IMR-90 (cell line): ENCODE measurements around the gene ZNF41. TPM values are rescaled to one million over a fixed set of nuclear protein-coding genes. Genes with fewer than 3 reads are reported as not detected.
A peak's percentile ranks its signal among the peaks of the same experiment; 100 is the strongest.

Experiments used
- ATAC-seq: fragments of 200-7000 bp; cut with Tn5 transposase; 2 replicates; pipeline ENCODE4 v1.9.1; 2020; ENCODE audit warnings: low read depth, mild to moderate bottlenecking, moderate library complexity
- BruUV-seq: library from RNA; stranded (reverse); fragments of 400-500 nt; replicated peaks from 2 replicates; lab custom pipeline; 2021; lab: Mats Ljungman, UMichigan
- CTCF ChIA-PET: fragments of 300-600 bp; formaldehyde crosslinking; extraction: SDS; loops from one replicate; lab custom pipeline; 2021; ENCODE audit warnings: antibody characterized with exemption; lab: Yijun Ruan, JAX
- POLR2A ChIA-PET: fragments of 300-600 bp; sonication (Branson Sonifier 250); formaldehyde crosslinking; loops from one replicate; lab custom pipeline; 2022; ENCODE audit warnings: antibody characterized with exemption; ENCODE audit not compliant: unreplicated experiment; lab: Charles Lee
- DNase-seq: peaks from one replicate; pipeline ENCODE4 v3.0.0; 2013
- H2AFZ ChIP-seq: replicated peaks from 2 replicates; pipeline ENCODE3; 2013; ENCODE audit warnings: low read length, mild to moderate bottlenecking; ENCODE audit not compliant: poor library complexity
- H2AK5ac ChIP-seq: 2 replicates; pipeline ENCODE4 v1.6.1; 2013; ENCODE audit warnings: low read depth, low read length, inconsistent platforms
- H2AK9ac ChIP-seq: replicated peaks from 2 replicates; pipeline ENCODE3; 2013; ENCODE audit warnings: mild to moderate bottlenecking, low read depth, low read length, moderate library complexity; ENCODE audit not compliant: poor library complexity
- H2BK120ac ChIP-seq: 2 replicates; pipeline ENCODE4 v1.6.1; 2013; ENCODE audit warnings: low read depth, low read length, inconsistent platforms
- H2BK15ac ChIP-seq: 3 replicates; pipeline ENCODE4 v1.6.1; 2013; ENCODE audit warnings: low read depth, low read length, inconsistent platforms
- H2BK20ac ChIP-seq: 2 replicates; pipeline ENCODE4 v1.6.1; 2013; ENCODE audit warnings: low read depth, mild to moderate bottlenecking, inconsistent platforms, low read length, moderate library complexity
- H2BK5ac ChIP-seq: 2 replicates; pipeline ENCODE4 v1.6.1; 2013; ENCODE audit warnings: mild to moderate bottlenecking, low read depth, low read length, inconsistent platforms; ENCODE audit not compliant: poor library complexity, severe bottlenecking
- H3K14ac ChIP-seq: replicated peaks from 2 replicates; pipeline ENCODE4 v1.6.1; 2013; ENCODE audit warnings: low read depth, low read length, inconsistent platforms
- H3K18ac ChIP-seq: 2 replicates; pipeline ENCODE4 v1.6.1; 2013; ENCODE audit warnings: low read depth, low read length, control low read depth
- H3K23ac ChIP-seq: 2 replicates; pipeline ENCODE4 v1.6.1; 2013; ENCODE audit warnings: low read depth, low read length, inconsistent platforms
- H3K27ac ChIP-seq: 2 replicates; pipeline ENCODE4 v1.5.1; 2013; ENCODE audit warnings: mild to moderate bottlenecking, control low read depth, low read length; ENCODE audit not compliant: insufficient read depth
- H3K27me3 ChIP-seq: 2 replicates; pipeline ENCODE4 v1.6.1; 2013; ENCODE audit warnings: low read length; ENCODE audit not compliant: control insufficient read depth, insufficient read depth
- H3K36me3 ChIP-seq: 2 replicates; pipeline ENCODE4 v1.6.1; 2013; ENCODE audit warnings: low read length, mixed read lengths; ENCODE audit not compliant: control insufficient read depth, insufficient read depth
- H3K4ac ChIP-seq: 2 replicates; pipeline ENCODE4 v1.6.1; 2013; ENCODE audit warnings: low read depth, low read length, inconsistent platforms
- H3K4me1 ChIP-seq: 2 replicates; pipeline ENCODE4 v1.6.1; 2013; ENCODE audit warnings: low read length, mixed read lengths; ENCODE audit not compliant: control insufficient read depth, insufficient read depth
- H3K4me2 ChIP-seq: 2 replicates; pipeline ENCODE4 v1.6.1; 2013; ENCODE audit warnings: low read depth, mild to moderate bottlenecking, control low read depth, low read length, moderate library complexity
- H3K4me3 ChIP-seq: 2 replicates; pipeline ENCODE4 v1.5.1; 2013; ENCODE audit warnings: low read depth, mild to moderate bottlenecking, control low read depth, low read length, moderate library complexity; ENCODE audit not compliant: insufficient read depth
- H3K56ac ChIP-seq: 2 replicates; pipeline ENCODE4 v1.6.1; 2013; ENCODE audit warnings: low read length, inconsistent platforms; ENCODE audit not compliant: insufficient read depth; ENCODE audit errors: extremely low read depth
- H3K79me1 ChIP-seq, 2 experiments: 2 replicates each; pipeline ENCODE4 v1.6.1; 2013; ENCODE audit warnings: low read length in 2 of 2, inconsistent platforms in 1 of 2, low read depth in 1 of 2
- H3K9ac ChIP-seq: 2 replicates; pipeline ENCODE4 v1.6.1; 2013; ENCODE audit warnings: low read depth, low read length, control low read depth
- H3K9me1 ChIP-seq: 2 replicates; pipeline ENCODE4 v1.6.1; 2013; ENCODE audit warnings: low read length, inconsistent platforms; ENCODE audit not compliant: insufficient read depth
- H3K9me3 ChIP-seq: 2 replicates; pipeline ENCODE4 v1.6.1; 2013; ENCODE audit warnings: low read length; ENCODE audit not compliant: control insufficient read depth, insufficient read depth
- H4K20me1 ChIP-seq: 2 replicates; pipeline ENCODE4 v1.6.1; 2013; ENCODE audit warnings: low read length, inconsistent platforms; ENCODE audit not compliant: insufficient read depth
- H4K5ac ChIP-seq: 2 replicates; pipeline ENCODE4 v1.6.1; 2013; ENCODE audit warnings: mild to moderate bottlenecking, low read depth, low read length, control low read depth
- H4K8ac ChIP-seq, 2 experiments: 2 replicates each; pipeline ENCODE4 v1.6.1; 2013; ENCODE audit warnings: low read depth in 2 of 2, low read length in 2 of 2, control low read depth in 1 of 2, inconsistent platforms in 1 of 2
- H4K91ac ChIP-seq: 2 replicates; pipeline ENCODE4 v1.6.1; 2013; ENCODE audit warnings: low read depth, low read length, inconsistent platforms; ENCODE audit not compliant: insufficient read depth
- BHLHE40 ChIP-seq: fragments of 150-350 bp; IDR thresholded peaks from 2 replicates; pipeline ENCODE4 v1.6.1; 2016; ENCODE audit warnings: mild to moderate bottlenecking, low read depth, low read length
- CEBPB ChIP-seq: IDR thresholded peaks from 2 replicates; pipeline ENCODE4 v1.6.1; 2012; ENCODE audit warnings: low read depth, low read length, improper control_type of control experiment
- MAZ ChIP-seq: IDR thresholded peaks from 2 replicates; pipeline ENCODE4 v1.6.1; 2012; ENCODE audit warnings: low read depth, mild to moderate bottlenecking, low read length, improper control_type of control experiment, moderate library complexity, borderline replicate concordance
- RCOR1 ChIP-seq: IDR thresholded peaks from 2 replicates; pipeline ENCODE4 v1.6.1; 2012; ENCODE audit warnings: mild to moderate bottlenecking, low read length, improper control_type of control experiment; ENCODE audit not compliant: insufficient replicate concordance
- SMC3 ChIP-seq: fragments of 150-350 bp; IDR thresholded peaks from 2 replicates; pipeline ENCODE4 v1.6.1; 2016; ENCODE audit warnings: low read depth, mild to moderate bottlenecking, antibody characterized with exemption, low read length, moderate library complexity
- WGBS, 2 experiments: methylation state at CpG; one replicate each; pipeline versions ENCODE4 v1.1.5 to v1.1.7; 2013; ENCODE audit warnings: missing lambda C conversion rate in 2 of 2; ENCODE audit not compliant: insufficient read length in 1 of 2; ENCODE audit errors: extremely low coverage in 2 of 2; 5-methylcytosine and 5-hydroxymethylcytosine counted together
- dilution Hi-C: fragments of 300-500 bp; cut with HindIII; formaldehyde crosslinking; loops from one replicate; pipeline ENCODE4 v1.14.3; 2018; ENCODE audit warnings: low sequenced_read_pairs; ENCODE audit not compliant: unreplicated experiment
- in situ Hi-C: fragments of 300-500 bp; cut with MboI; formaldehyde crosslinking; loops from 3 replicates; pipeline ENCODE4 v1.14.3; 2019; ENCODE audit warnings: low sequenced_read_pairs, inconsistent platforms, mixed read lengths
- intact Hi-C: fragments of 100-400 bp; cut with micrococcal nuclease; formaldehyde crosslinking; loops from 2 replicates; pipeline ENCODE4 v1.10.0; 2022
- polyA plus RNA-seq, 3 experiments: library from polyadenylated mRNA; depleted of rRNA; stranded (reverse); fragments of >200 nt; gene quantifications; 2 replicates each; pipeline ENCODE4 v1.2.3, GENCODE V29; 2012; ENCODE audit warnings: low replicate concordance in 1 of 3
- total RNA-seq: library from RNA; depleted of rRNA; stranded (reverse); fragments of >200 nt; gene quantifications from 2 replicates; pipeline ENCODE4 v1.2.3, GENCODE V29; 2012
- TF ChIP-seq, protein P1 (sequence below): fragments of 150-350 bp; IDR thresholded peaks from 2 replicates; pipeline ENCODE4 v1.6.1; 2016; ENCODE audit warnings: low read depth, mild to moderate bottlenecking, low read length, moderate library complexity, borderline replicate concordance
- TF ChIP-seq, protein P2 (sequence below): fragments of 150-350 bp; IDR thresholded peaks from 2 replicates; pipeline ENCODE4 v1.6.1; 2017; ENCODE audit warnings: mild to moderate bottlenecking, antibody characterized with exemption, low read length, low read depth

ZNF41 gene
- total and polyA plus RNA-seq, 2 of the 4 experiments (the other 2 are of a cell fraction) = 2.8 to 8.1 TPM

- Histone ChIP-seq H4K91ac (no peak overlapping the region), H2BK15ac (no peak overlapping the region), H2BK120ac (no peak overlapping the region), H2BK5ac (no peak overlapping the region), H3K27me3 (no peaks in the 10 kb centered on the region), H4K5ac (no peak overlapping the region), H3K79me1 (peaks cover 0 to 28% of the 10 kb centered on the region in 2 experiments; a peak in 3 of 4 replicates), H3K56ac (no peak overlapping the region), H3K4me2 (peak overlapping the region; percentile 86), H3K18ac (no peak overlapping the region), H3K9me3 (no peaks in the 10 kb centered on the region), H3K36me3 (no peaks in the 10 kb centered on the region), H4K8ac (no peak overlapping the region; a peak in 1 of 4 replicates), H2AK9ac (no peak overlapping the region), H3K4me3 (no peak overlapping the region), H2AFZ (no peak overlapping the region), H3K27ac (no peak overlapping the region), H3K14ac (no peak overlapping the region), H2AK5ac (no peak overlapping the region), H3K9ac (peak overlapping the region; percentile 33; the same call in 1 of the 2 replicates), H4K20me1 (no peaks in the 10 kb centered on the region), H3K23ac (peak overlapping the region; percentile 53; the same call in 1 of the 2 replicates), H3K9me1 (no peaks in the 10 kb centered on the region), H3K4me1 (peaks cover 2% of the 10 kb centered on the region), H2BK20ac (no peak overlapping the region), H3K4ac (no peak overlapping the region)
- ChIA-PET POLR2A (no interaction called here), CTCF (interaction anchor here (0.6 kb wide), 1 partner anchor 82 kb away, joined by 3 read pairs; no protein-coding TSS in a partner anchor)
- TF ChIP-seq CEBPB (no peak), MAZ (no peak), BHLHE40 (no peak), SMC3 (no peak), RCOR1 (no peak)
- TF ChIP-seq, protein P1, sequence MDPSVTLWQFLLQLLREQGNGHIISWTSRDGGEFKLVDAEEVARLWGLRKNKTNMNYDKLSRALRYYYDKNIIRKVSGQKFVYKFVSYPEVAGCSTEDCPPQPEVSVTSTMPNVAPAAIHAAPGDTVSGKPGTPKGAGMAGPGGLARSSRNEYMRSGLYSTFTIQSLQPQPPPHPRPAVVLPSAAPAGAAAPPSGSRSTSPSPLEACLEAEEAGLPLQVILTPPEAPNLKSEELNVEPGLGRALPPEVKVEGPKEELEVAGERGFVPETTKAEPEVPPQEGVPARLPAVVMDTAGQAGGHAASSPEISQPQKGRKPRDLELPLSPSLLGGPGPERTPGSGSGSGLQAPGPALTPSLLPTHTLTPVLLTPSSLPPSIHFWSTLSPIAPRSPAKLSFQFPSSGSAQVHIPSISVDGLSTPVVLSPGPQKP = no peak
- TF ChIP-seq, protein P2, sequence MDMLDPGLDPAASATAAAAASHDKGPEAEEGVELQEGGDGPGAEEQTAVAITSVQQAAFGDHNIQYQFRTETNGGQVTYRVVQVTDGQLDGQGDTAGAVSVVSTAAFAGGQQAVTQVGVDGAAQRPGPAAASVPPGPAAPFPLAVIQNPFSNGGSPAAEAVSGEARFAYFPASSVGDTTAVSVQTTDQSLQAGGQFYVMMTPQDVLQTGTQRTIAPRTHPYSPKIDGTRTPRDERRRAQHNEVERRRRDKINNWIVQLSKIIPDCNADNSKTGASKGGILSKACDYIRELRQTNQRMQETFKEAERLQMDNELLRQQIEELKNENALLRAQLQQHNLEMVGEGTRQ = no peak
- DNase-seq = no peak
- no CpG with 5 or more reads among the region's 2 CpGs for WGBS, 2 experiments
- dilution Hi-C loops = no loop called here
- BruUV-seq = no TSS peak
- in situ Hi-C loops = no loop called here
- ATAC-seq = no peak
- intact Hi-C loops = loop anchor here (5.0 kb wide), 1 partner anchor 293 kb away; the partner anchor contains the start of gene UBA1
Measured at GRCh38 chrX:47484885-47485284, 1.9 kb upstream of the ZNF41 start.
